Measurements from ENCODE around the gene SRGAP3.

DNA sequence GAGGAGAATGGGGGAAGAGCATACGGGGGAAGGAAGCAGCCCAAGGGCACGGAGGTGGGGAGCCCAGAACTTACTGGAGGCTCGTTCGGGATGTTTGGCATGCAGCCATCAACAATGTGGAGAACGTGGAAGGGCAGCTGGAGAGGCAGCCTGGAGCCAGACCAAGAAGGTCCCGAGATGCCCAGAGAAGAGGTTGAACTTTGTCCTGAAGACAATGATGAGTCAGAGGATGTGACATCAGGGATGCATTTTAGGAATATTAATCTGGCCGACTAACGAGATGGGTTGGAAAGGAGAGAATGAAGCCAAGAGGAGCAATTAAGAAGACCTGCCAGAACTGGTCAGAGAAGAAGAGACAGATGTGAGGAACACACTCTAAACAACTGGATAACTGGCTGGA, 98.2 kb downstream of the SRGAP3 start:
- TF ChIP-seq EZH2phosphoT487 (IDR thresholded peaks at IDR 0.05; ENCODE audit: insufficient read depth, low read depth) (no peak), EZH2 (IDR thresholded peaks at IDR 0.05; ENCODE audit: insufficient read depth, poor library complexity, severe bottlenecking) (no peak)
